ENCODE results near the gene MARVELD2. TPM values are rescaled to one million over a fixed set of nuclear protein-coding genes. Genes with fewer than 3 reads are reported as not detected.

The MARVELD2 gene
- total and polyA plus RNA-seq, 9 of the 15 experiments (the other 6 are each of a cell fraction or from before 2014, with no cell fraction given), result 0.03 to 0.29 (median 0.06) TPM; not detected in 3

GRCh38 chr5:69484891-69485290 lies 70.0 kb downstream of the MARVELD2 start:
- H3K4me3 ChIP-seq, result no peak overlapping the region
- ATAC-seq, result no peak
- 26% methylated on average over 7 of the region's 7 CpGs for WGBS (ENCODE audit: insufficient coverage, low coverage, missing lambda C conversion rate)
- H2AFZ ChIP-seq (ENCODE audit: low read depth, low read length), result no peak overlapping the region
- intact Hi-C loops (cut with micrococcal nuclease), result no loop called here
- H3K9me3 ChIP-seq (replicated peaks; ENCODE audit: control insufficient read depth, insufficient read depth, low read depth, low read length), result no peaks in the 10 kb centered on the region
- peaks cover 37 to 45% of the 10 kb centered on the region in 2 experiments for H3K27me3 ChIP-seq (ENCODE audit: control insufficient read depth in 2 of 2, insufficient read depth in 2 of 2, low read length in 2 of 2)
- no peaks in the 10 kb centered on the region for H3K36me3 ChIP-seq (ENCODE audit: control insufficient read depth, insufficient read depth, low read length)
- H4K20me1 ChIP-seq (replicated peaks; ENCODE audit: control insufficient read depth, insufficient read depth, low read length), result no peaks in the 10 kb centered on the region
- in situ Hi-C loops (cut with MboI), result no loop called here
- no peaks in the 10 kb centered on the region for H3K79me2 ChIP-seq (ENCODE audit: control insufficient read depth, insufficient read depth, low read length)
- no peak overlapping the region for H3K27ac ChIP-seq (ENCODE audit: extremely low read depth, low read depth, low read length)
- BruUV-seq (replicated peaks), result no TSS peak
- POLR2A ChIA-PET, result no interaction called here
- no peaks in the 10 kb centered on the region for H3K9me1 ChIP-seq (ENCODE audit: control insufficient read depth, insufficient read depth, low read length)
- FAIRE-seq, result no peak
- H3K4me1 ChIP-seq (replicated peaks in 1 of 2; ENCODE audit: control insufficient read depth in 2 of 2, insufficient read depth in 2 of 2, low read length in 2 of 2), result no peaks in the 10 kb centered on the region
- H3K9ac ChIP-seq (ENCODE audit: insufficient read depth in 1 of 2, low read depth in 2 of 2, low read length in 2 of 2), result no peak overlapping the region
- no peak overlapping the region for H3K4me2 ChIP-seq (ENCODE audit: insufficient read depth, low read length)
- DNase-seq (ENCODE audit: extremely low read depth in 1 of 4, low spot score in 3 of 4), result no peak
- CTCF ChIA-PET (ENCODE audit: low intra/inter-chr PET ratio), result no interaction called here
- TF ChIP-seq TFAP4 (CRISPR knock-in tag; IDR thresholded peaks at IDR 0.05; ENCODE audit: borderline replicate concordance), result no peak
- no peak for TF ChIP-seq CEBPG (CRISPR knock-in tag; IDR thresholded peaks at IDR 0.05)
- TF ChIP-seq CEBPG (tag; conservative IDR thresholded peaks at IDR 0.05 in 1 of 2, IDR thresholded peaks at IDR 0.05 in 1 of 2), result peak in 1 of 2 experiments; percentile 41; a peak in 1 of 4 replicates
- TF ChIP-seq SUPT5H (IDR thresholded peaks at IDR 0.05), result no peak
- TF ChIP-seq ZNF124 (CRISPR knock-in tag; IDR thresholded peaks at IDR 0.05), result no peak
- no peak for TF ChIP-seq TBP (optimal IDR thresholded peaks at IDR 0.05; ENCODE audit: low read depth, low read length)
- TF ChIP-seq CEBPB (tag; IDR thresholded peaks at IDR 0.05), result peak; percentile 30; the same call in 1 of the 2 replicates
- no peak for TF ChIP-seq RFX7 (CRISPR knock-in tag; IDR thresholded peaks at IDR 0.05)
- no peak for TF ChIP-seq CC2D1A (IDR thresholded peaks at IDR 0.05)
- no peak for TF ChIP-seq CHD7 (IDR thresholded peaks at IDR 0.05; ENCODE audit: low read depth, low read length)
- no peak for TF ChIP-seq TCF7L2 (IDR thresholded peaks at IDR 0.05; ENCODE audit: low read depth, low read length)

All from K562 (cell line).